GM18861 (cell line): ENCODE measurements around the gene TRUB2.

Source experiments
- ATAC-seq: cut with Tn5 transposase; IDR thresholded peaks from one replicate; pipeline ENCODE4 v1.9.1; 2021; ENCODE audit not compliant: unreplicated experiment

The TRUB2 gene

GRCh38 chr9:128322404-128323211 is at the start of gene TRUB2, which contains the start of gene COQ4:
TRUB2 (minus strand) TSS chr9:128322447; CDS start chr9:128322408, 39 bp downstream.
COQ4 (plus strand) TSS chr9:128322839; CDS start chr9:128322859, 20 bp downstream.
- ATAC-seq: peak; percentile 71

GRCh38 chr9:128371630-128372117 is 49.4 kb upstream of the TRUB2 start:
- ATAC-seq: no peak

GRCh38 chr9:128370752-128371629 is 48.7 kb upstream of the TRUB2 start, which contains the start of gene URM1:
URM1 (plus strand) TSS chr9:128371374; CDS start chr9:128371381, 7 bp downstream.
- ATAC-seq: peak; percentile 73

- no peak for ATAC-seq
These were observed 48.1 kb upstream of the TRUB2 start for GRCh38 chr9:128370367-128370751.

- ATAC-seq: no peak
These were observed 46.9 kb upstream of the TRUB2 start for GRCh38 chr9:128369024-128369706.

GRCh38 chr9:128365525-128365924 is 43.3 kb upstream of the TRUB2 start:
- ATAC-seq: no peak

- ATAC-seq: no peak
These were observed 40.5 kb upstream of the TRUB2 start for GRCh38 chr9:128362774-128363173.

- peak; percentile 69 for ATAC-seq
These were observed 39.9 kb upstream of the TRUB2 start for GRCh38 chr9:128361986-128362646.

GRCh38 chr9:128361296-128361985 is 39.2 kb upstream of the TRUB2 start:
- no peak for ATAC-seq

GRCh38 chr9:128360826-128361225 is 38.6 kb upstream of the TRUB2 start:
- no peak for ATAC-seq

- ATAC-seq: no peak
These were observed 36.6 kb upstream of the TRUB2 start for GRCh38 chr9:128358861-128359260.

GRCh38 chr9:128358090-128358489 is 35.8 kb upstream of the TRUB2 start:
- no peak for ATAC-seq

- ATAC-seq: no peak
These were observed 33.2 kb upstream of the TRUB2 start for GRCh38 chr9:128355451-128355850.

GRCh38 chr9:128349772-128350171 is 27.5 kb upstream of the TRUB2 start:
- ATAC-seq: no peak

- ATAC-seq: no peak
These were observed 26.9 kb upstream of the TRUB2 start for GRCh38 chr9:128349125-128349524.

GRCh38 chr9:128344931-128345605 is 22.8 kb upstream of the TRUB2 start:
- ATAC-seq: no peak

- ATAC-seq: no peak
These were observed 21.6 kb upstream of the TRUB2 start for GRCh38 chr9:128343855-128344254.

GRCh38 chr9:128342971-128343680 is 20.9 kb upstream of the TRUB2 start:
- ATAC-seq: no peak

GRCh38 chr9:128341435-128341849 is 19.2 kb upstream of the TRUB2 start:
- ATAC-seq: no peak
